ENCODE measurements around the gene CAP2.

The CAP2 gene

DNA sequence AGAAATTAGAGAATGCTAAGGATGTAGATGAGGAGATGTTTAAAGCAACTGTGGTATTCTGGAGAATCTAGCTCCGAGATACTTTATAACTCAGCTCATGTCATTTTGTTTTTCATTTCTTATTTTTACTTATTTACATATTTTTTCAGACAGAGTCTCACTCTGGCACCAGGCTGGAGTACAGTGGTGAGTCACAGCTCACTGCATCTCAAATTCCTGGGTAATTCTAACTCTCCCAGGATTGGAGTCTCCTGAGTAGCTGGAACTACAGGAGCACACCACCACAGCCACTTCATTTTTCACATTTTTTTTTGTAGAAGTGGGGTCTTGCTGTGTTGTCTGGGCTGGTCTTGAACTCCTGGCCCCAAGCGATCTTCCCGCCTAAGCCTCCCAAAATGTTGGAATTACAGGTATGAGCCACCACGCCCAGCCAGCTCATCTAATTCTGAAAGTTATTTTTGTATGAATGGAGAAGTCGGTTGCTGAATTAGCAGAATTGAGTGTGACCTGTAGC lies 112.4 kb downstream of the CAP2 start:
- TF ChIP-seq, protein P1, sequence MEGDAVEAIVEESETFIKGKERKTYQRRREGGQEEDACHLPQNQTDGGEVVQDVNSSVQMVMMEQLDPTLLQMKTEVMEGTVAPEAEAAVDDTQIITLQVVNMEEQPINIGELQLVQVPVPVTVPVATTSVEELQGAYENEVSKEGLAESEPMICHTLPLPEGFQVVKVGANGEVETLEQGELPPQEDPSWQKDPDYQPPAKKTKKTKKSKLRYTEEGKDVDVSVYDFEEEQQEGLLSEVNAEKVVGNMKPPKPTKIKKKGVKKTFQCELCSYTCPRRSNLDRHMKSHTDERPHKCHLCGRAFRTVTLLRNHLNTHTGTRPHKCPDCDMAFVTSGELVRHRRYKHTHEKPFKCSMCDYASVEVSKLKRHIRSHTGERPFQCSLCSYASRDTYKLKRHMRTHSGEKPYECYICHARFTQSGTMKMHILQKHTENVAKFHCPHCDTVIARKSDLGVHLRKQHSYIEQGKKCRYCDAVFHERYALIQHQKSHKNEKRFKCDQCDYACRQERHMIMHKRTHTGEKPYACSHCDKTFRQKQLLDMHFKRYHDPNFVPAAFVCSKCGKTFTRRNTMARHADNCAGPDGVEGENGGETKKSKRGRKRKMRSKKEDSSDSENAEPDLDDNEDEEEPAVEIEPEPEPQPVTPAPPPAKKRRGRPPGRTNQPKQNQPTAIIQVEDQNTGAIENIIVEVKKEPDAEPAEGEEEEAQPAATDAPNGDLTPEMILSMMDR (IDR thresholded peaks at IDR 0.05; ENCODE audit: control extremely low read depth, extremely low read depth, low read depth, missing control alignments): no peak
- CTCF ChIA-PET: interaction anchor here (1.0 to 5.1 kb wide), 4 partner anchors 7 to 310 kb away, joined by 3 to 26 read pairs (median 10); no protein-coding TSS in a partner anchor

DNA sequence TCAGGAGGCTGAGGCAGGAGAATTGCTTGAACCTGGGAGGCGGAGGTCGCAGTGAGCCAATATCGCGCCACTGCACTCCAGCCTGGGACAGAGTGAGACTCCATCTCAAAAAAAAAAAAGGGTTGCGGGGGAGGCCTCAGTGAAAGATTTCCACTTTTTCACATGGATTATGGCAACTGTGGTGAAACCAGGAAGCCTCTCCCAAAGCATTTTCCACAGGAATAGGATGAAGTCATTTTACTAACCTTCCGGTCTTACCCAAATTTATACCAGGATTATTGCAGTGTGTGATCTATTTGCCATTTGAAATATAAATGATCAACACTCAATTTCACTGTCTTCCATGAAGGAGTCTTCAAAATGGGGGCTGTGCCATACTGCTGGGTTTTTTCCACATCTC lies 113.1 kb downstream of the CAP2 start:
- CTCF ChIA-PET: interaction anchor here (5.1 kb wide), 1 partner anchor 7 kb away, joined by 26 read pairs; no protein-coding TSS in a partner anchor
- TF ChIP-seq, protein P1 (IDR thresholded peaks at IDR 0.05; ENCODE audit: control extremely low read depth, extremely low read depth, low read depth, missing control alignments): no peak
- DNase-seq (ENCODE audit: extremely low spot score): no peak
- POLR2A ChIA-PET: no interaction called here

More for the DNA sequence above, 112.4 kb downstream of the CAP2 start:
- DNase-seq (ENCODE audit: extremely low spot score): no peak
- POLR2A ChIA-PET: no interaction called here

DNA sequence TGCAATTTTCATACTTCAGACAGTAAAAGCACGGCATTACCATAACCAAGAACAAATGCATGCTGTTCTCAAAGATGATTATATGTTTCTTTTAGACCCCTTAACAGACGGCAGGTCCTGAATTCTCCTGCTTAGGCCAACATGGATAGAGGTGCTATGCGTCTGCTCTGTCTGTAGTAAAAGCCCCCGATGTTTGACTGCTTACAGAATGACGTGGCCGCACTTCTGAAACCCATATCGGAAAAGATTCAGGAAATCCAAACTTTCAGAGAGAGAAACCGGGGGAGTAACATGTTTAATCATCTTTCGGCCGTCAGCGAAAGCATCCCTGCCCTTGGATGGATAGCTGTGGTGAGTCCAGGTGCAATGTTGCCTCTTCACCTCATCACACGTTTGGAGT lies 113.6 kb downstream of the CAP2 start:
- POLR2A ChIA-PET: no interaction called here
- CTCF ChIA-PET: no interaction called here
- TF ChIP-seq, protein P1 (IDR thresholded peaks at IDR 0.05; ENCODE audit: control extremely low read depth, extremely low read depth, low read depth, missing control alignments): no peak
- DNase-seq (ENCODE audit: extremely low spot score): no peak

- TF ChIP-seq, protein P1 (IDR thresholded peaks at IDR 0.05; ENCODE audit: control extremely low read depth, extremely low read depth, low read depth, missing control alignments): no peak
- ChIA-PET POLR2A (no interaction called here), CTCF (interaction anchor here (5.9 kb wide), 1 partner anchor 7 kb away, joined by 26 read pairs; no protein-coding TSS in a partner anchor)
- DNase-seq (ENCODE audit: extremely low spot score): no peak
These were observed 117.7 kb downstream of the CAP2 start for GRCh38 chr6:17511084-17511483.

GRCh38 chr6:17511580-17511979 lies 118.2 kb downstream of the CAP2 start:
- no peak for DNase-seq (ENCODE audit: extremely low spot score)
- TF ChIP-seq, protein P1 (IDR thresholded peaks at IDR 0.05; ENCODE audit: control extremely low read depth, extremely low read depth, low read depth, missing control alignments): no peak
- ChIA-PET POLR2A (no interaction called here), CTCF (interaction anchor here (5.9 kb wide), 1 partner anchor 8 kb away, joined by 26 read pairs; no protein-coding TSS in a partner anchor)

DNA sequence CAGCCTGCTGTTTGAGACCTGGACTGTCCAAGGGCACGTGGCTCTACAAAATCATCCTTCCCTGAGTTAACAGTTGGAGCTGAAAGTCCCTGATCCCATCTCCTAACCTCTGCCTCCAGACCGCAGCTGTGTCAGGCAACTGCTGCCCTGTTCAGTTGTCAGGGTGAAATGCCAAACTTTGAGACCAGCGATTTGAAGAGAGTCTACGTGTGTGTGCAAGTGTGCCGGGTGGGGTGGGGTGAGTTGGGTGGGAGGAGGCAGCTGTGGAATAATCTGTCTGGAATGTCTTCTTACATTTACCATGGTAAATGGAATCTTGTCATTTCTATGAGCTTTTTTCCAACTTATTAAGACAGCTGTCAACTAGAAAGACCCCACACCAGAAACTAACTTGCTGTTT lies 125.7 kb downstream of the CAP2 start:
- POLR2A ChIA-PET: no interaction called here

More for the DNA sequence above, 125.7 kb downstream of the CAP2 start:
- CTCF ChIA-PET: interaction anchor here (1.6 to 2.4 kb wide), 2 partner anchors 11 to 16 kb away, joined by 4 to 8 read pairs; no protein-coding TSS in a partner anchor
- no peak for DNase-seq (ENCODE audit: extremely low spot score)
- TF ChIP-seq, protein P1 (IDR thresholded peaks at IDR 0.05; ENCODE audit: control extremely low read depth, extremely low read depth, low read depth, missing control alignments): no peak

All from GM10248 (cell line).